HG02610 (cell line): Measurements from ENCODE around the gene IL10RB.

ENCODE experiments used
- ATAC-seq: cut with Tn5 transposase; IDR thresholded peaks from one replicate; pipeline ENCODE4 v1.9.1; 2021; ENCODE audit warnings: mild to moderate bottlenecking, moderate library complexity; ENCODE audit not compliant: unreplicated experiment

The IL10RB gene

DNA sequence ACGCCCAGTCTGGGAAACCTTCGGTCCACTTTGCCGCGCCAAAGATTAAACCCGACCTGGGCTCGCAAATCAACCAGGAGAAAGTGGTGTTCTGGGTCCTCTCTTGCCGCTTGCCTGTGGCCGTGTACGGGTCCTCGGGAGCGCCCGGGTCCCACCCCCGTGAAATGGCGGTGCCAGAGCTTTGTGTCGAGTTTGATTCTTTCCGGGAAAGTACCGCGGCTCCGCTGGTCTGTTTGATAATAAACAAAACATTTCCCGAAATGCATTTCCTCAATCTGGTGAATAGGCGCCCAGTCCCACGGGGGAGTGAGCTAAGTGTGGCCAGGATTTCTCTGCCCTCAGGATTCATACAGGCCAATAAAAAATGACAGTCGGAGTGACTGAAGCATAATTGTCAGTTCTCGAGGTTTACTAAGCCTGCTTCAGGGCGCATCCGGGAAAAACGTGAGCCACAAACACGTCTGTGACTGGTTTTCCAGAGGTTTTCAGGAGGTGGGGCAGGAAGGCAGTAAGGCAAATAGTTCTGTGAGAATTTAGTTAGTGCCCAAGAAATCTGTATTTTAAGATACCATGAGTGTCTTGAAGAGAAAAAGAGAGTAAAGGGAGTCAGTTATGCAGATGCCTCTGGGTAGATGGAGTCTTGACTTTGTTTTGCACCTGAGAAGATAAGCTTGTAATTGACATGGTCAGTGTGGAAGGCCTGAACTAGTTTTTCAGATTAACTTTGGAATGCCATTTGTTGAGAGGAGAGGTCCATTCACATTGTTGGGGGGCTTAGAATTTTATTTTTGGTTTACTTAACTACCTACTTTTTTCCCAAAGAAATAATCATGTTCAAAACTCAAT is 59.3 kb downstream of the IL10RB start:
- ATAC-seq = peak; percentile 26

DNA sequence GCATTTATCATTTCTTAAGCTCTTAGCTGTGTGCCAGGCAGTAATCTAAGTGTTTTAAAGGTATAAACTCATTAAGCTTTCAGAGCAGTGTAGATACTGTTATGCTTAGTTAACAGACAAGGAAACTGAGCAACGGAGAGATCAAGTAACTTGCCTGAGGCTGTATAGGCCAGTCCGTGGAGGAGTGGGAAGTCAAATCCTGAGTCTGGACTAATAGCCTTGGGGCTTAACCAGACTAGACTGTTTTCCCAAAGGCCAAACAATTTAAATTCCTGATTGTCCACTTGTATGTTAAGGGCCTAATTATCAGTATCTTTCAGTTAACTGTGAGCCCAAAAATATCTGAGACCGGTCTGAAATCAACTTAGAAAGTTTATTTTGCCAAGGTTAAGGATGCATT is 61.2 kb downstream of the IL10RB start:
- no peak for ATAC-seq

DNA sequence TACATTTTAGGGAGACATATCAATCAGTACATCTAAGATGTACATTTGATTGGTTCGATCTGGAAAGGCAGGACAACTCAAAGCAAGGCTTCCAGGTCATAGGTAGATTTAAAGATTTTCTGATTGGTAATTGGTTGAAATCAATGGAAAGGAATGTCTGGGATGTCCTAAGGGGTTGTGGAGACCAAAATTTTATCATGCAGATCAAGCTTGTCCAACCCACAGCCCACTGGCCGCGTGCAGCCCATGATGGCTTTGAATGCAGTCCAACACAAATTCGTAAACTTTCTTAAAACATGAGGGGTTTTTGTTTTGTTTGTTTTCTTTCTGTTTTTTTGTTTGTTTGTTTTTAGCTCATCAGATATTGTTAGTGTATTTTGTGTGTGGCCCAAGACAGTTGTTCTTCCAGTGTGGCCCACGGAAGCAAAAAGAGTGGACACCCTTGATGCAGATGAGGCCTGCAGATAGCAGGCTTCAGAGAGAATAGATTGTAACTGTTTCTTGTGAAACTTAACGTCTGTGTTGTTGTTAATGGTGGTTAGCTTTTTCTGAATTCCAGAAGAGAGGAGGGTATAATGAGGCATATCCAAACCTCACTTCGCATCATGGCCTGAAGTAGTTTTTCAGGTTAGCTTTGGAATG is 61.7 kb downstream of the IL10RB start:
- no peak for ATAC-seq

DNA sequence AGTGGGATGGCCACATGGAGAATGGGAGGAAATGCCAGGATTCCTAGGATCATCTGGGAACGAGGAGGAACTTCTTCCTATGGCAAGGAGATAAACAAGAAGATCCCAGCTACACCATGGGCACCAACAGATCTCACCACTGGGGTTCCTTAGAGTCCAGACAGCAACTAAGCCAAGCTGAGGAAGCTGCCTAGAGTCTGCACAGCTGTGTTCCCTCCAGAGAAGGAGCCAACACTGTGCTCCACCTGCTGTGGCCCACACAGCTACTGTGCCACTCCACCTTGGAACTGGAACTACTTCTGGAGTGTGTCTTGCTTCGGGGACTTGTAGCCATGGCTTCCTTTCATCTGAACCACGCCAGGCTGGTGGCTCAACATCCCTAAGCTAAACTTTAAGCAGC is 64.6 kb downstream of the IL10RB start:
- ATAC-seq = no peak

DNA sequence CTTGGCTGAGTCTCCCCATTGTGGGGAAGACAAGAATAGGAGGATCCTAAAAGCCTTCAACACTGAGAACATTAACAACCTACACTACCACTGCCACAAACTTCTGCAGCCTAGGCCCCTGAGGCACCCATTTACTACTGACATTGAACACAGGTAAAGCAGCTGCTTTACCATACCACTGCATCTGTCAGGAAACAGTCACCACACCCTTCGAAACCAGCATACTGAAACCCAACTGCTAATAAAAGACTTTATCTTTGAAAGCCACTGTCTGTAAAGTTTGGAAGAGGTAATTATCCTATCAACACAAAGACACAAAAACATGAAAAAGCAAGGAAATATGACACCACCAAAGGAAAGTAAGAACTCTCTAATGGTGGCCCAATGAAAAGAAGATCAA is 66.0 kb downstream of the IL10RB start:
- ATAC-seq = peak; percentile 65

DNA sequence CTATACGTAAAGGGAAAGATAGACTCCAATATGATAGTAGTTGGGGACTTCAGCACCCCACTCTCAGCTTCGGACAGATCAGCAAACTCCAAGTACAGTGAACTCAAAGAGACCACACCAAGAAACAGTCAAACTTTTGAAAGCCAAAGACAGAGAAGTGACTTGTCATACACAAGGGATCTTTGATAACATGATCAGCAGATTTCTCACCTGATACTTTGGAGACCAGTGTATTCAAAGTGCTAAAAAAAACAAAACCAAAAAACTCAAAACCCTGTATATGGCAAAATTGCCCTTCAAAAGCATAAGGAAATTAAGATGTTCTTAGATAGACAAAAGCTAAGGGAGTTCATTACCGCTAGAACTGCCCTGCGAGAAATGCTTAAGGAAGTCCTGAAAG is 68.0 kb downstream of the IL10RB start:
- no peak for ATAC-seq

DNA sequence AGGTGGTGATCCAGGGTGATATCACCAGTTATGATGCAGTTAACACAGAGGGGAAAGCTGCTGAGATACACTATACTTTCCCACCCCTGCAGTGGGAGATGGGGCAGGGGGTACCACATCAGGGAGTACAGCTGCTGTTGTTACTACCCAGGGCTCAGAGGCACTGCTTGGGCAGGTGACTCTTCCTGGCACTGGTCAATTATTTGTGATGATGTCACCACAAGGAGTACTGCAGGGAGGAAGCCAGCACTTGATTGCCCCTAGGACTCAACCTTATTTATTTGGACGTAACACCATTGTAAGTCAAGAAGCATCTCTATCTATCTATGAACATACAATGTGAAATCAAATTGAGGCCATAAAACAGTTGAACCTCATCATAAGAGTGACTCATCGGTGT is 68.7 kb downstream of the IL10RB start:
- no peak for ATAC-seq

DNA sequence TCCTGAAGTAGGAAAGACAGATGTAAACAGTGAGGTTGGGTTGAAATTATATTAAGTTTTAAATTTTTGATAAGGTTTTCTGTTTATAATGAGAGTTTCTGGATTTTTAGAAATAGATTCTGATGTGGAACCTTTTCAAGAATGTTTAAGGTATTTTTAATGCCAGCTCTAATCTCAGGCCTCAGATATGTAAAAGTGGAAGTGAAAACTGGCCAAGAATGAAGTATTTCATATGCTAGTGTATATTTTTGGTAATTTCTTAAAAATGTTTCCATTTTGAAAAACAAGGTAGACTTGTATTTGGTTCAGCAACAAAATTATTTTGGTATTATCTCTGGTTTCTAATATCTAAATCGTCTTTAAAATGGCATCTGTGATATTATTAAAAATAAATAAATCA is 73.0 kb downstream of the IL10RB start:
- no peak for ATAC-seq

DNA sequence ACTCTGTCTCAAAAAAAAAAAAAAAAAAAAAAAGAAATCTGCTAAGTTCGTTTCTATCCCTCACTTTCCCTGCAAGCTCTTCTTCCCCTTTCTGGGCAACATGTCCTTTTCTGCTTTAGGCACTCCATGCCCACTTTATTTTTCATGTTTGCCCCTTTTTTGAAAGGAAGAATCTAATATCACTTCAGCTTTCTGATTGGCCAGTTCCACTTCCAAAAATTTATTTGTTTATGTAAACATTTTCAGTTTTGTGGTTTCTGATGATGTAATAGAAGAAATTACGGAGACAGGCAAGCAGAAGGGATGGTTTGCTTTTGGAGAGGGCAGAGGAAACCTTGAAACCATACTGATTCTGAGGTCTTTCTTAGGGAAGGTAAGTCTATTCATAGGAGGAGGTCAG is 73.8 kb downstream of the IL10RB start:
- ATAC-seq = no peak

DNA sequence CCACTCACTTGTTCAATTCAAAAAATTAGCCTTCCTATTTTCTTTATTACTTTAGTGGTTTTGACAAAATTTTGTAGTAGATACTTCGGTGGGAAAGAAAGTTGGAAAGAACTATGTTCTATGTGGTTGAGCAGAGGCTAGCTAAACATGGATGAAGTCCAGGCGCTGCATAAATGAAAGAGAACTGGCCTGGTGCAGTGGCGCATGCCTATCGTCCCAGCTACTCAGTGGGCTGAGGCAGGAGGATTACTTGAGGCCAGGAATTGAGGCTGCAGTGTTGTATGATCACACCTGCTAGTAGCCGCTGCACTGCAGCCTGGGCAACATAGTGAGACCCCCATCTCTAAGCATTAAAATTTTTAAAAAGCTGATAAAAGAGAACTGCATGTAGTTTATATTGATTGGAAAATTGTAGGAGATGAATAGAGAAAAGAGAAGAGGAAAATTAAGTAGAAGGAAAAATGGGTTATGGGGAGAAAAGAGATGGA is 79.6 kb downstream of the IL10RB start:
- no peak for ATAC-seq
